GM18511 (cell line): ENCODE results near the gene SDCCAG8.

ENCODE experiments used
- ATAC-seq: cut with Tn5 transposase; IDR thresholded peaks from one replicate; pipeline ENCODE4 v1.9.1; 2021; ENCODE audit warnings: mild to moderate bottlenecking, moderate library complexity; ENCODE audit not compliant: unreplicated experiment

Gene SDCCAG8

DNA sequence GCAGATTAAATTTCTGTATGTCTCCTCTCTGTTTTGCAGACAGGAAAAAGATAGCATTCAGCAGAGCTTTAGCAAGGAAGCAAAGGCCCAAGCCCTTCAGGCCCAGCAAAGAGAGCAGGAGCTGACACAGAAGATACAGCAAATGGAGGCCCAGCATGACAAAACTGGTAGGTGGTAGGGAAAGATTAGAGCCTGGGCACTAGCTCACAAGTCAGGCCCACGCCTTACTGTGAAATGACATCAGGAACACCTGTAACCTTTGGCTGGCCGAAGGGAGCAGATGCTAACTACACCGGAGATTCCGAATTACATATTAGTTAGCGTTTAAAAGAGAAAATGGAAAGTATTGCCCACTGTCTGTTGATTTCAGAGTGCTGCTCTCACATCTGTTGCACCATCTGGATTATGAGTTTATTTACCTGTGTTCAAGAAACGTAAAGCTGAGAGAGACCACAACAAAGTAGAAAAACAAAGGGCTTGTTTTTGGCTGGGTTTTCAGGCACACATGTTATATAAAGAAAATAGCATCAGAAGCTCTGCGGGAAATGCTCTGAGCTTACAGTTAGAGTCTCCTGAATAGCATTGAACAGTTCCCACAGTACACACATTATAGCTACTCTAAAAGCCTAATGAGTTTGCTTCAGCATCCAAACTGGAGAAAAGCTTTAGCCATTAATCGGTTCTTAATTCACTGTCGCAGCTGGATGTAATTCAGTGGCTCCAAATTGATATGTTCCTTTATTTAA is 160.0 kb downstream of the SDCCAG8 start:
- ATAC-seq, result no peak

DNA sequence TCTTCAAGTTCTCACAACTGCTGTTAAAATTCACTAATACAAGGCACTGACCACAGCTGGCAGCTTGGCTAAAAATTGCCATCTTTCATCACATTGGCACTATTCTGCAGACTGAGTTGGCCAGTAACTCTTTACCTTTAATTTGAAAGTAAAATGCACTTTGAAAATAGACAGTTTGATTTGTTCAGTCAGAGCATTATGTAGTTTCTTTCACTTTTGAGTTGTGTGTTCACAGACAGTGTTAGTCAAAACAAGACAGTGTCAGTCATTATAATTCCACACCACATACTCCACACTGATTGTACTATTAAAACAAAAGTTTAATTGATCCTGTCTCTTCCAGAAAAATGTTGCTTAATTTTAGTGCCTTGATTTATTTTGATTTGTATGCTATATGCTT is 160.7 kb downstream of the SDCCAG8 start:
- ATAC-seq, result peak; percentile 58

DNA sequence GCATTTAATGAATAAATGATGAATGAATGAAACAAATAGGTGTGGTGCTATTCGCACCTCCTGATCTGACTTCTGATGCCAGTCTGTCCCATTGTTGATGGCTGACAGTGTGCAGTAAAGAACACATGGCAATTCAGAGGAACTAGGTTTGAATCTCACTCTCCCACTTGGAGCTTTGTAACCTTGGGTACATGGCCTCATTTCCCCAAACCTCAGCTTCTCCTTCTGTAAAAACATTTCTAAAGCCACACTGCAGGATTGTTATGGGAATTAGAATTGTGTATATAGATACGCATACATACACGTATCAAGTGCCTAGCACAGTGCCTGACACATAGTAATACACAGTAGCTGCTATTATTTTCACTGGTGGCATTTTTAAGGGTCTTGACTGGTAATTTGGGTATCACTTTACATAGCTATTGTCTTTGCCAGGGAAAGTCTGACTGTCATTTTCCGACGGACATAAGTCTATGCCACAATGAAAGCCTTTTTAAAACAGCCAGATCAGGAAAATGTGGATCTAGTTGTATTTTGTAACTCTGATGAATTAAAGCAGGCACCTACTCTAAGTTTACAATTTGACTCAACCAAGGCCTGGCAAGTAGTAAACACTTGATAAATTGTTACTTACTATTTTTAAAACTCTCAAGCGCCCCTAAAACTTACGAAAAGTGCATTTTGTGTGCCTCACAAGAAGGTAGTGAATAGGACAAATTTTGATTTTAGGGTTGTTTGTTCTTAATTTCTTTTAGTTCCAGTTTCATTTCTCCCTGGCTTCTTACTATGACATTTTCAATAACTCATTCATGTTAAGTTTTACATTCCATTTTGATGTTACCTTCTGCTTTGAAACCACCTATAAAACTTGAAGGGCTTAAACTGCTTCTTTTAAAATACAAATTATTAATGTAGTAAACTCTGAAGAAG is 164.4 kb downstream of the SDCCAG8 start:
- no peak for ATAC-seq

DNA sequence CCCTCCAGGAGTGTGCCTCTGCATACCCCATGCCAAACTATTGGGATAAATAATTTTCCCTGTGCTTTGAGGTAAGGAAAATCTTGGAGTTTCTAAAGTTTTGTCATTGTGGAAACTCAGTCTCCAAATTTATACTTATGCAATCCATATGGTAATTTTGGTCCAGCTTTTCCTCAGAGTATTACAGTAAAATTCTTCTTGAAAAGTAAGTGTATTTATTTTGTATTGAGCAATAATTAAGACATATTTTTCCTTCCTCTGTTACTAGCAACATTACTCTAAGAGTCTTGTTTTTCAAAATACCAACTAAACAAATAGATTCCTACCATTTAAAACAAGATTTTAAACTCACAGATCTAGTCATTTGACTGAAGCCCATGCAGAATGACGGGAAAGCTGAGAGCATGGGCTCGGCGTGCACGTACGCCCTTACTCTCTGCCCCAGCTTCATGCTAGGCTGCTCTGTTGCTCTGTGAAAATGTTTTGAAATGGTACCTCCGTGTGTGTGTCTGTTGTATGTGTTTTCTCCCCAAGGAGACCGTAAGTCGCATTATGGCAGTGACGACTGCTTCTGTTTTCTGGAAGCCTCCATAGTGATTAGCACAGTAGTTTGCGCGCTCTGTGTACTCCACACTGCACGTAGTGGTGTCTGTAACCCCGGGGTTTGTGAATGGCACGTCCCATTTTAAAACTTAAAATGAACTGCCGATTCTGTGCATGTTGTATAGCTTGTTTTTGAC is 165.3 kb downstream of the SDCCAG8 start:
- ATAC-seq, result peak; percentile 6

DNA sequence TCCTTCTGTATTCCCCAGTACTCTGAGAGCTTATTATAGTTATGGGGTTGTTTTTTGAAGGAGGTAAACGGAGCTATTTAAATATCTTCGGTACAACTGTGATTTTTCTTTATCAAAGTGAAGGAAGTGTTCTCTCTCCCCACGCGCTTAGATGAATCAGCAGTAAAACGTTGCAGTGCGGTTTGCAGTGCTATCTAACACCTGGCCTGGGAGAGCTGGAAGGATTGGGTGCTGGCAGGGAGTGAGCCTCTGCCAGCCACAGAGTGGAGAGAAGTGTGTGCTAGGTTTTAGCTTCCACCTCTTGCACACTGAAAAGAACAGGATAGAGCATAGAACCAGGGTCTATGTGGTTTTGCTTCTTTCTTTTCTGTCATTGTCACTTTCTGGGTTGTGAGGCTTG is 165.9 kb downstream of the SDCCAG8 start:
- peak; percentile 81 for ATAC-seq

DNA sequence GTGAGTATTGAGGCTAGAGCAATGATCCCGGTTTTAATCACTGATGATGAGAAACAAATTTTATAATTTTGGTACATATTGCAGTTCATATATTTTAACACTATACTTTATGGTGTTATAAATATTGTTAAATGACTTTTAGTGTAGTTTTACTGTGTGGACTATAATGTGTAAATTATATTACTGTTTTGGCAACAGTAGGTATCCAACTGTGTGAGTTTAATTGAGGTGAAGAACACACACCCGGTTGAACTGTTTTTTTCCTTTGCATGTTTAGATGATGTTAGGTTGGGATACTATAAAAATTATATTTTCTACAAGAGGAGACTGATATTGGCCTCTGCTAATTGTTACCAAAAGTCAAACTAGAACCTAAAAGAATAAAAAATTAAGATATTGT is 166.5 kb downstream of the SDCCAG8 start:
- no peak for ATAC-seq

DNA sequence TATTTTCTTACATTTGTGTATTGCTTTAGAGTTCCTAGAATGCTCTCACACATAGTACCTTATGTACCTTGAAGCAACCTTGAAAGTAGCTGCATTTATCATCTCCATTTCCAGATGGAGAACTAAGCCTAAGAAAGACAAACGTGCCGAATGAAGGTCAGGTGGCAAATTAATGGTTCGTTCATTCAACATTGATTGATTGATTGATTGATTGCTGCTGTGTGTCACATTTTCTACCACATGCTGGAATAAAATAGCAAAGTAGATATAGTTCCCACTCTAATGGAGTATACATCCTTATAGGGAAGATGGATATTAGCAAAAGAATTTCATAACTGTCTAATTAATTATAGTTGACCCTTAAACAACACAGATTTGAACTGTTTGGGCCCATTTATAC is 172.2 kb downstream of the SDCCAG8 start:
- no peak for ATAC-seq

DNA sequence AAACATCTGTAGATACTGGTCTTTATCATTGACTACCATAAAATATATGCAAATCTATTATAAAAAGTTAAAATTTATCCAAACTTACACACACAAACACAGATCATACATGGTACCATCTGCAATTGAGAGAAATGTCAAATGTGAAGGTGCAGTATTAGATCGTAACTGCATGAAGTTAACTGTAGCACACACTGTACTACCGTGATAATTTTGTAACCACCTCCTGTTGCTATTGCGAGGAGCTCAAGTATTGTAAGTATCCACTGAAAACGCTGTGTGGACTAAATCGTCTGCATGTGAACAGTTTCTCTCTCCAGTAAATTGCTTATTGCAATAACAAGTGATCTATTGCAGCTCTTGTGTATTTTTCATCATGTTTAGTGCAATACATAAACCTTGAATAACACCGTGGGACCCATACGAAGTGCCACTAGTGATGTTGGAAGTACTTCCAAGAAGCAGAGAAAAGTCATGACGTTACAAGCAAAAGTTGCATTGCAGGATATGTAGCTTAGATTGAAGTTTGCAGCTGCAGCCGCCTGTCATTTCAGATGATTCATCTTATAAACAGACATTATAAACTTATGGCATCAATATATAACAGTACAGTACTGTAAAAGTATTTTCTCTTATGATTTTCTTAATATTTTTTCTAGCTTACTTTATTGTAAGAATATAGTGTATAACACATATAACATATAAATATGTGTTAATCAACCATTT is 172.9 kb downstream of the SDCCAG8 start:
- ATAC-seq, result no peak

DNA sequence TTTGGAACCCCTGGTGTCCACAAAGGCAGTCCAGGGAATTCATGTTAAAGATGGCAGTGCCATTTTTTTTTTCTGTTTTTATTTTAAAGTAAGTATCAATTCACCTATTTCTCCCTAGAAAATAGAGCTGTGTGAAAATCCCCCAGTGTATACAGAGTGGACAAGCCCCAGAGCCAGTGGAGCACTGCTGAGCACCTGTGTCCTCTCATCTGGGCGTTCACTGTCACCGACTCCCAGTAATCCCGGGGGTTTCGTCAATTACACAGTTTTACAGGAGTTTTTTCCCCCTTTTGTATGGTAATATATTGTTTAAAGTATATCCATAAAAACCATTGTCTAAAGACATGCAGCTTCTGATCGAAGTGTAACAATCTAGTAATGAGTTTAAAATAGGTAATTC is 175.8 kb downstream of the SDCCAG8 start:
- no peak for ATAC-seq

DNA sequence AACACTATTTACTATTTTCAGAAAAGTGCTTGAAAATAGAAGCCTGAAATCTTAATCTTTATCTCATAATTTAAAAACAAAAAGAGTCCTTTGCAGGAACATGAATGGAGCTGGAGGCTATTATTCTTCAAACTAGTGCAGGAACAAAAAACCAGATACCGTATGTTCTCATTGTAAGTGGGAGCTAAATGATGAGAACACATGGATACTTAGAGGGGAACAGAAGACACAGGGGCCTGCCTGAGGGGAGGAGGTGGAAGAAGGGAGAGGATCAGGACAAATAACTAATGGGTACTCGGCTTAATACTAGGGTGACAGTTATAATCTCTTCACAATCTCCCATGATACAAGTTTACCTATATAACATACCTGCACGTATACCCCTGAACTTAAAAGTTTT is 176.3 kb downstream of the SDCCAG8 start:
- no peak for ATAC-seq

DNA sequence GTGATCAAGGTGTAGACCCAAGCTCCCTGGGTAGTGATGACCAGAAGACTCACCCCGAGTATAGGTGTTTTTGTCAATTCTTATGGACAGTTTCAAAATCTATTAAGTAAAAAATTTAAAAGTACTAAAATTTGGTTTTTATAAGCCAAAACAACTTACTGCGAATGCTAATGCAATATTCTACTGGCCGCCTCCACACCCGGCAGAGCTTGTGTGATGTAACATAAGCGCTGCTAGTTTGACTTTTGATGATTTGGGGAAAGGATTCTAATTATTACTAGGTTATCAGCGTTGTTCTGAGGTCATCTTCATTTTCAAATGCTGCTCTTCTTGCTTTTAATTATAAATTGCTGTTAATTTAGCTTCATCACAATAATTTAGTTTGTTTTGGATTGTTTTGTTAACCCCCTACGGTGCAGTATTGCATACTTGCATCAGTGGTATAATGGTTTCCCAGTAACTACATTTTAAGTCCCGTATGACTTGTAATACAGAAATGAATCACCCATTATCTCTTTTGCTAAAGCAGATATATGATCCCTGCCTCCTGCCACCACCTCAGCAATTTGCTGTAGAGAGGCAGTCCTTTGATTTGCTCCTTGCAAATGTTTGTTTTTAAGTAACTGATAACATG is 178.0 kb downstream of the SDCCAG8 start:
- ATAC-seq, result no peak

DNA sequence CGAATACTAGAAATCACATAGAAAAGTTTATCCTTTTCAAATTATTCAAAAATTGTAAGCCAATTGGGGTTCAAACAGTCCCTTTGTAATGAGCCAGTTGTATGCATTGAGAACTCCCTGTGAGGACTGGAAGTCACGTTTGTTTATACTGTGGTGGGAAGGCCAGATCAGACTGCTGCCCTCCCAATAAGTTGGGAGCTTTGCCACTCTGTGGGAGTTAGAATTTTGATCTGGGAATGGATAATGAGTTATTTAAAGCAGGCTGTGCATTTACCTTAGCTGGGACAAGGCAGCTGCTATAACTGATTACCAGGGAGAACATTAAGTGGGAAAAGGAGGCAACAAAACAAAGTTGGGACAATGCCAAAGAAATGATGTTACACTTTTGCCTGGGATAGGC is 178.8 kb downstream of the SDCCAG8 start:
- no peak for ATAC-seq

DNA sequence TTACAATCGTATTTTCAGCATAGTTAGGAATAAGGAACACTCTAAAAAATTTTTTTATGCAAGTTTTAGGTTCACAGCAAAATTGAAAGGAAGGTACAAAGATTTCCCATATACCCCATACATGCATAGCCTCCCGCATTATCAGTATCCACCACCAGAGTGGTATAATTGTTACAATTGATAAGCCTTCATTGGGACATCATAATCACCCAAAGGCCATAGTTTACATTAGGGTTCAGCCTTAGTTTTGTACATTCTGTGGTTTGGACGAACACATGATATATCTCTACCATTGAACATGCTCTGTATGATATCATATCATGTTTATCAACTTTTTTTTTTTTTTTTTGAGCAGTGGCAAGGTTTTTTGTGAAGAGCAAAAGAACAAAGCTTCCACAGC is 180.0 kb downstream of the SDCCAG8 start:
- ATAC-seq, result no peak

DNA sequence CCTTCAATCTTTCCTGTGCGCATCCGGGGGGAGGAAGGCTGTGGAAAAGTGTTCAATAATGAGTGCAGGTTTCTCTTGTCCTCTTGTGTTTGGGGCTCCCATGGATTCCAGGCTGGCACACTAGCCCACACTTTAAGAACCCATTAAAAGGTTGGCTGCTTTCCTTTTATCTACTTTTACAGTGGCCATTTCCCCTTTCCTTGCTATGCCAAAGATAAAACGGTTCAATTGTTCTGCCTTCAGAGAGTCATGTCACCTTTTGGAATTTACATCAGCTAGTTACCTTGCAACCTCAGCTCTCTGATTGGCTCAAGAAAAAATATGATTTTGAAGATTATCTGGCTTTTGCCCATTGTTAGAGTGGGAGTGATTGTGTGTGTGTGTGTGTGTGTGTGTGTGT is 182.3 kb downstream of the SDCCAG8 start:
- no peak for ATAC-seq

DNA sequence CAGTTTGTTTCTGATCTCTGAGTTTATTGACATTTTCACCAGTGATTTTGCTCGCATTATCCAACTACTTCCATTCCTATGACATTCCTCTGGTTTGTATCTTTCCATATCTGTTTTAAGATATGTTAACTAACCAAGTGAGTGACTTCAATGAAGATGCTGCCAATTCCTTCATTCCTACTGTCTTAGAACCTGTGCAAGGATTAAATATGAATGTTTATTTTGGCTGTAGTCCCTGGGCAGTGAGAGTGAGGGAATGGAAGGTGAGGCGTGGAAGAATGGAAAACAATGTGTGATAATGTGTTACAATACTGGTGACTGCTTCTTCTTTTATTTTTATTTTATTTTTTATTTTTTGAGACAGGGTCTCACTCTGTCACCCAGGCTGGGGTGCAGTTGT is 183.0 kb downstream of the SDCCAG8 start:
- no peak for ATAC-seq

DNA sequence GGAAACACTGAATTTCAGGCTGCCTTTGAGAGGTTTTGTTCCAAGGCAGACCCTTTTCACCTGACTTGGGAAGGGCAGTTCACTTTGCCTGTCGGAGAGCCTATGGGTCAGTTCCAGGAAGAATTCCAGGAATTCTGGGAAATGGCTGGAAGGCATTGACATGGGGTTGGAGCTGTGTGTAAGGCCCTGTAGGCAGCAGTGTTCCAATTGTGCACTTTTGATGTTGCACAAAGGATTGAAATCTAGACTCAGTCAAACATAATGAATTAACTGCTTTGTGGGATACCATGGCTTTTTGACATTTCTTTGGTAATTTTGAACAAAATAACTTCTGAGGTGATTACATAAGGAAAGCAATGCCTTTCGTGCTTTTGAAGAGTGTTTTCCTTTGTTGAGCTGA is 184.6 kb downstream of the SDCCAG8 start:
- ATAC-seq, result no peak

DNA sequence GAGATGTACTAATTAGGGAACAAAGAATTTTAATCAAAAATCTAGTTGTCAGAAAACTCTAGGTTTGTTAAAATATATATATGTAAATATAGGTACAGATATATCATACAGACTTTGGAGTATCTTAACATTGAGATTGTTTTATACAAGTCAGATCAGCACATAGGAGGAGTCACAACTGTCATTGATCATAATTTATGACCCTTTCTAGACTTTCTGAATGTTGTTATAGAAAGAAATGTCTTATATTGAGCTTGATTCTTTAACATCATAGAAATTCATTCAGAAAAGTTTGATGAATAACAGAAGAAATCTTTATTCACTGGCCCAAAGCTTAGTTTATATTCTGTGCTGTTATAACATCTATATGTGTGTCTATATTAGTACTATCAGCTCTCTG is 185.8 kb downstream of the SDCCAG8 start:
- ATAC-seq, result no peak

DNA sequence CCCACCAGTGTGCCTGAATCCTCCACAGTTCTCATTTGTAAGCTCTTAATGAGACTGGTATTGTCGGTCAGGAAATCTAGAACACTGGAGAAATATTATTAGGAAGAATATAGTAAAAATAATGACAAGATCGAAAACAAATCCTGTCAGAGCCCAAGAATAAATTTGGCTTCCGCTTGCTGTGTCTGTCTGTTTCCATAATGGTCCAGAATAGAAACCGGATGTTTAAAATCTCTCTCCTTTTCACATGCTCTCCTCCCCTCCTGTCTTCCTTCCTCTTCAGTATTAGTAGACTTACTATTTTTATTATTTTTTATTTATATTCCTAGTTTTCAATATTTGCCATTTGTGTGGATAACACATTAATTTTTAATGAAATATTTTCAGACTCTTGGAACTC is 187.7 kb downstream of the SDCCAG8 start:
- no peak for ATAC-seq

DNA sequence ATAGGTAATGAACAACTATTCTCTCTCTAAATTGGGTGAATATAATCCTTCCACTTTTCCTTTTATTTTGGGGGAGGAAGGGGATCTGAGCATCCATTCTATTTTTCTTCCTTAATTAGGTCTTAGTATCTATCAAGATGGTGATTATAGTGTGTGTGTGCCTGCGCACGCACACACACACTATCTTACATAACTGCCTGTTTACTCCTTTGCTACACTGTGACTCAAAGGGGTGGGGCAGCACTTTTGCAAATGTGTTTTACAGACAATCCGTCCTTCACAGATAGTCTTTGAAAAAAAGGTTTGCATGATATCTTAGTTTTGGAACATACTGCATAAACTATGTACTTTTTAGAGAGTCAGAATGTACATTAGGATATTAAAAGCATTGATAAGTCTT is 191.5 kb downstream of the SDCCAG8 start:
- ATAC-seq, result no peak

DNA sequence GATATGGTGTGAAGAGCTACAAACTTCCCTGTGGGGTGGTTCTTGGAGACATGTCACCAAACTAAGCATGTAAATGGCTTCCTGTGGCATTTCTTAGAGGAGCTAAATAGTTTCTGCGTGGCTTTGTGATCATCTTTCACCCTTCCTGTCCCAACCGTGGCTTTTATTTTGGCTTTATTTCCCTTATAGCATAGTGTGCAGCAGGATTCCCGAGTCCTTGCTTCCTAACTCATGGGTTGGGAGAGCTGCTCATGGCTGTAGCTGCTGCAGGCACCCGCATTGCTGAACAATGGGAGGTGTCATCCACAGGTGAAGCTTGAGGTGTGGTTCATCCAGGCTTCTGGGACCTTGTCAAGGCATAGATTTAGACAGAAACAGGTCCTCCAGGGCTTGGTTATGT is 192.0 kb downstream of the SDCCAG8 start:
- no peak for ATAC-seq
